IPS-15b (cell line): Measurements from ENCODE around the gene SORCS1.

Experiments
- H3K27me3 ChIP-seq: one replicate; pipeline ENCODE4 v1.6.1; 2013; ENCODE audit warnings: low read length; ENCODE audit not compliant: control insufficient read depth, insufficient read depth
- H3K36me3 ChIP-seq: one replicate; pipeline ENCODE4 v1.6.1; 2013; ENCODE audit warnings: low read length; ENCODE audit not compliant: control insufficient read depth, insufficient read depth
- H3K4me1 ChIP-seq: one replicate; pipeline ENCODE4 v1.6.1; 2013; ENCODE audit warnings: mild to moderate bottlenecking, low read length; ENCODE audit not compliant: control insufficient read depth, insufficient read depth
- H3K4me3 ChIP-seq: one replicate; pipeline ENCODE4 v1.5.1; 2013; ENCODE audit warnings: low read depth, low read length
- H3K9ac ChIP-seq: one replicate; pipeline ENCODE4 v1.6.1; 2013; ENCODE audit warnings: low read depth, mild to moderate bottlenecking, low read length
- H3K9me3 ChIP-seq: one replicate; pipeline ENCODE4 v1.6.1; 2013; ENCODE audit warnings: mild to moderate bottlenecking, low read length; ENCODE audit not compliant: control insufficient read depth, insufficient read depth

Gene SORCS1

DNA sequence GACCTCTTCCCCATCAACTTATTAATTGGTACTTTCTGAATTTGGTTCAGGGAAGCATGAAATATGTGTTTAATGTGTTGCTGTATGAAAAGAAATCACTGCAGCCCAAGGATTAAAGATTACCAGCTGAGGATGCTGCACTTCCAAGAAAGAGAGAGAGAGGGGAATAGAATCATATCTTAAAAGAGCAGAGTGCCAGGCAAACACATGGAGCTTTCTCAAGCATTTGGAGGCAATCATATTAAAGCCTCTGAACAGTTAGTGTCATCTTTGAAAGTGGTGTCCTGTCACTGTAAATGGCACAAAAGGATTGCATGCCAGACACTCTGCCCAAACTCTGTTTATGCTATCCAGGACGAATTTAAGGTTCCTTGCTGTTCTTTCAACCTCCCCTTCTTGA is 386.7 kb downstream of the SORCS1 start:
- no peak overlapping the region for H3K4me3 ChIP-seq
- no peaks in the 10 kb centered on the region for H3K36me3 ChIP-seq
- no peaks in the 10 kb centered on the region for H3K27me3 ChIP-seq
- H3K4me1 ChIP-seq = no peaks in the 10 kb centered on the region
- H3K9ac ChIP-seq = no peak overlapping the region
- H3K9me3 ChIP-seq = no peaks in the 10 kb centered on the region

- Histone ChIP-seq H3K4me1 (no peaks in the 10 kb centered on the region), H3K9ac (no peak overlapping the region), H3K4me3 (no peak overlapping the region), H3K27me3 (no peaks in the 10 kb centered on the region), H3K9me3 (no peaks in the 10 kb centered on the region), H3K36me3 (no peaks in the 10 kb centered on the region)
These were observed 389.4 kb downstream of the SORCS1 start for GRCh38 chr10:106775127-106775526.

GRCh38 chr10:106772957-106773356 is 391.5 kb downstream of the SORCS1 start:
- no peaks in the 10 kb centered on the region for H3K9me3 ChIP-seq
- no peak overlapping the region for H3K9ac ChIP-seq
- no peaks in the 10 kb centered on the region for H3K36me3 ChIP-seq
- no peak overlapping the region for H3K4me3 ChIP-seq
- H3K4me1 ChIP-seq = no peaks in the 10 kb centered on the region
- no peaks in the 10 kb centered on the region for H3K27me3 ChIP-seq

DNA sequence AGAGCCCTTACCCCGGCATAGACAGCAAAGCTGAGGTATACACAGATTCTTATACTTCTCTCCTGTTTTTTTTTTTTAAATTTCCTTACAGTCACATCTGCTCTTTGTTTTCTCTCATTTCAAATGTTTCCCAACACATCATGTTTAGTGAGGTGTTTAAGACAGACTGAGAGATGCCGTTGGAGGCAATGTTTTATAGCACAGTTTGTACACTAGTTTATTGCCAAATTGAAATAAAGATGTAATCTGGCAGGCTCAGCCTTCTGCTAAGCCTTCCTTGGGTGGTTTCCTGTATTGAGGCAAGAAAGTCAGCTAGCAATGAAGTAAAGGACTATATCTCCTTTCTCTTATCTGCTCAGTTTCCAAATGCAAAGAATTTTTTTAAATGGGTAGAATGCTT is 393.4 kb downstream of the SORCS1 start:
- Histone ChIP-seq H3K9me3 (no peaks in the 10 kb centered on the region), H3K4me3 (no peak overlapping the region), H3K36me3 (no peaks in the 10 kb centered on the region), H3K9ac (no peak overlapping the region), H3K27me3 (no peaks in the 10 kb centered on the region), H3K4me1 (no peaks in the 10 kb centered on the region)

GRCh38 chr10:106768204-106768603 is 396.3 kb downstream of the SORCS1 start:
- H3K9me3 ChIP-seq = no peaks in the 10 kb centered on the region
- H3K36me3 ChIP-seq = no peaks in the 10 kb centered on the region
- no peaks in the 10 kb centered on the region for H3K27me3 ChIP-seq
- H3K4me3 ChIP-seq = no peak overlapping the region
- H3K9ac ChIP-seq = no peak overlapping the region
- no peaks in the 10 kb centered on the region for H3K4me1 ChIP-seq

- no peaks in the 10 kb centered on the region for H3K9me3 ChIP-seq
- no peak overlapping the region for H3K9ac ChIP-seq
- no peaks in the 10 kb centered on the region for H3K4me1 ChIP-seq
- no peak overlapping the region for H3K4me3 ChIP-seq
- H3K36me3 ChIP-seq = no peaks in the 10 kb centered on the region
- no peaks in the 10 kb centered on the region for H3K27me3 ChIP-seq
These were observed 398.6 kb downstream of the SORCS1 start for GRCh38 chr10:106765928-106766327.

DNA sequence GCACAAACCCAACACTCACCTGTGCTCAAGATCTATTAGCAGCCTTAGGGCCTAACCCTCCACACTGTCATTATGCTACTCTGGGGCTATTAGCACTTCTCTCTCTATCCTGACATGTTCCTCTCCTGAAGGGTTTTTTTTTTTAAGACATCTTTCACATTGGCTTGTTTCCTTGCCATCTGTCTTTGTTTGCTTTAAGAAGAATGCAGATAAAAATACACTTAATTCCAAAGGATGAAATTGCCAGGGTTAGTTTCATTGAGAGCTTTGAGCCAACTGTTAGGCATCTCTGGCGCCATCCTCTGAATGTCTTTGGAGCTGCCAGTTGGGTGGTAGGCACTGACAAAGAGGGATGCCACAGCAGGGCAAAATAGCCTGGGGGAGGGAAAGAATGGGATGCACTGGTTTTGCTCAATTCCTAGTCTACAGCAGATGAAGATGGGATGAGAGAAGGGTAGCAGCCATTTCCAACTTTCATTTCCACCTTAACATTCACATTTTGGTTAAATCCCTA is 399.2 kb downstream of the SORCS1 start:
- Histone ChIP-seq H3K9me3 (no peaks in the 10 kb centered on the region), H3K36me3 (no peaks in the 10 kb centered on the region), H3K27me3 (no peaks in the 10 kb centered on the region), H3K9ac (no peak overlapping the region), H3K4me1 (no peaks in the 10 kb centered on the region), H3K4me3 (no peak overlapping the region)

DNA sequence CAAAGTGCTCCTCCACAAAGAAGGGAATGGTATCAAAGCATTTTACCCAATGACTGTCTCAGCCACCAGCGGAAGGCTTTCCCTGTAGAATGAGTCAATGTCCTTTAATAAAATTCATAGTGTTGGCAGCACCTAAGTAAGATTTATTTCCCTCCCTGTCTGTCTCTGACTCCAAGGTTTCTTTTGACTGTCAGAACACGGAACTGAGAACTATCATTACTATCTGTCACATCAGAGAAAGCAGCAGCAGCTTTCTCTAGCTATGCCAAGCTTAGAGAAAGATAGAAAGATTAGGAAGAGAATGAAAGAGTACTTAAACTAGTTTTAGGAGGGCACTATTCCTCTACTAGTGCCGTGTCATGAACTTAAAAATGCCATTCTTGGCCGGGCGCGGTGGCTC is 400.1 kb downstream of the SORCS1 start:
- Histone ChIP-seq H3K9me3 (no peaks in the 10 kb centered on the region), H3K4me3 (no peak overlapping the region), H3K36me3 (no peaks in the 10 kb centered on the region), H3K9ac (no peak overlapping the region), H3K4me1 (no peaks in the 10 kb centered on the region), H3K27me3 (no peaks in the 10 kb centered on the region)

DNA sequence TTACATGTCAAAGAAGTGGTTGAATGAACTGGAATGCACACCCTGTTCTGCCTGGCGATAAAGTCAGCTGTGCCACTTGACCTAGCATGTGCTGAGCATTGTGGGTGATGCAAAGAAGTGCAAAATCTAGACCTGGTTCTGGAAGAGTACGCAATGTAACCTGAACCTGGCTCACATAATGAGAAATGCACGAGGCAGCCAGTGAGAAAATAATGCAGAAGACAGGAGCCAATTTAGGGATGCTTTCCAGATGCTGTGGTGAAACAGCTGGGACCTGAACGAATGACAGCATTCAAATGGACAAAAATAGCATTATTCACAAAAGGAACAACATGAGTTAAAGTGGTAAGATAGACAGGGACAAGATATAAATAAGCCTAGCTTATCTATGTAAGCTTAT is 402.6 kb downstream of the SORCS1 start:
- H3K36me3 ChIP-seq = no peaks in the 10 kb centered on the region
- H3K27me3 ChIP-seq = no peaks in the 10 kb centered on the region
- H3K9me3 ChIP-seq = no peaks in the 10 kb centered on the region
- no peak overlapping the region for H3K9ac ChIP-seq
- H3K4me3 ChIP-seq = no peak overlapping the region
- no peaks in the 10 kb centered on the region for H3K4me1 ChIP-seq

DNA sequence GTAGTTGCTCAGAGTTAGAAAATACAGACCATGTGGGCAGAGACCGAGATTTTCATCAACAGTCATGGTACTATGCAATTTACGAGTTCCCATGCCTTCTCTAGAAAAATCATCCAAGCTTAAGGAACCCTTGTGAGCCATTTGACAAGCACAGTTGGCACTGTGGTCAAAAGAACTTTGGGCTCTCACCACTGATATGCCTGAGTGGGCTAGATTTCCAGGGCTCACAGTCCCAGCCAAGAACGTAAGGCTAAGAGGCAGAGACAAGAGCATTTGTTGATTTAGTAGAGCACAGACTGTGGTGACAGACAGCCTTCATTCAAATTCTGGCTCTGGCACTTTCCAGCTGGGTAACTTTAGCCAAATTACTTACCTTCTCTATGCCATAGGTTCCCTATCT is 407.0 kb downstream of the SORCS1 start:
- Histone ChIP-seq H3K4me1 (no peaks in the 10 kb centered on the region), H3K4me3 (no peak overlapping the region), H3K27me3 (no peaks in the 10 kb centered on the region), H3K9ac (no peak overlapping the region), H3K9me3 (no peaks in the 10 kb centered on the region), H3K36me3 (no peaks in the 10 kb centered on the region)

DNA sequence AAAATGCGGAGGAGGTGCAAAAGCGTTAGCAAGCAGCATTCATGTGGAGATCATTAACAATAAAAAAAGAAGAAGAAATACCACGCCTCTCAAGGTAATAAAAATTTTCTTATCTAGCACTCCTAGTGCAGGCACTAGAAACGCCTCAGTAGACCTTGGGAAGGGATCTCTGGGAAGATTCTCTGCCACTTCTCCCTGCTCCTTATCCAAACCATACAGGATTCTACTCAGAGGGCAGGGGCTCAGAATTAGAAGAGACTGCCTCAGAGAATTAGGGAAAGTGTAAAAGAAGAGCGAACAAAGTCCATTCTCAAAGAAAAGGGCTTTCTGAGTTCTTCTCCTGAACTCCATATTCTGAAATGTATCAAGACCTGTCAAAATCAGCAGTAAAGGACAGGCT is 413.4 kb downstream of the SORCS1 start:
- Histone ChIP-seq H3K4me1 (no peaks in the 10 kb centered on the region), H3K27me3 (no peaks in the 10 kb centered on the region), H3K4me3 (no peak overlapping the region), H3K9ac (no peak overlapping the region), H3K9me3 (no peaks in the 10 kb centered on the region), H3K36me3 (no peaks in the 10 kb centered on the region)

DNA sequence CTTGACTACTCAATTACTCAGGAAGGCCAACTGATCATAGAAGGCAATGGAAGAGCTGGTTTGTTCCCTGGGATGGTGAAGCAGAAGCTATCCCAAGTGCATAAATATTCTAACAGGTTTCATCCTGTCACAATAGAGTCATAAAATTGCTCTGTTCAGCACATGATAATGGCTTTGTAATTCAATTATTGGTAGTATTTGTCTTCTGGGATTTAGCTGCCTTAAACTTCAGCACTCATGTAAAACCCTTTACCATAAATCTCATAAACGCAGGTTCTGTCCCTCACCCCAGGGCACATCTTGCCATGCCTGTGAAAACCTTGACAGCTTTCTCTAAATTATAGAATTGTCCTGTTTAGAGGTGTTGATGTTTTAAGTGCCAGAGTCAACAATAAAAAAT is 417.6 kb downstream of the SORCS1 start:
- Histone ChIP-seq H3K9me3 (no peaks in the 10 kb centered on the region), H3K4me3 (no peak overlapping the region), H3K4me1 (no peaks in the 10 kb centered on the region), H3K36me3 (no peaks in the 10 kb centered on the region), H3K27me3 (no peaks in the 10 kb centered on the region), H3K9ac (no peak overlapping the region)
